Transverse colon (tissue), 4 donors: Measurements from ENCODE around the gene ELANE.
A peak's percentile ranks its signal among the peaks of the same experiment; 100 is the strongest.

Experiments
- CTCF ChIP-seq, 5 experiments: fragments of 200-600 bp in 3 of 5; fragments of 450-650 bp in 2 of 5; sonication (generic) in 3 of 5; IDR thresholded peaks; 1 replicate in 2 of 5; 2 replicates in 3 of 5; pipeline ENCODE4 v1.5.1; 2016 to 2017; ENCODE audit warnings: antibody characterized with exemption in 5 of 5, inconsistent platforms in 3 of 5, mild to moderate bottlenecking in 2 of 5, moderate library complexity in 1 of 5
- EP300 ChIP-seq: sonication (generic); formaldehyde crosslinking; IDR thresholded peaks from one replicate; pipeline ENCODE4 v1.6.1; 2017; ENCODE audit warnings: antibody characterized with exemption, low read depth
- POLR2A ChIP-seq: fragments of 450-650 bp; IDR thresholded peaks from one replicate; pipeline ENCODE4 v1.6.1; 2016; ENCODE audit warnings: antibody characterized with exemption, mild to moderate bottlenecking, moderate library complexity
- POLR2AphosphoS5 ChIP-seq, 3 donors: sonication (generic); formaldehyde crosslinking; IDR thresholded peaks; one replicate each; pipeline ENCODE4 v1.6.1; 2016; ENCODE audit warnings: antibody characterized with exemption in 3 of 3

- TF ChIP-seq CTCF (IDR thresholded peaks at IDR 0.05) = no peak
- no peak for TF ChIP-seq POLR2A
- no peak for TF ChIP-seq EP300
- TF ChIP-seq POLR2AphosphoS5 (IDR thresholded peaks at IDR 0.05) = peak in 1 of 3 donors; percentile 9
Measured at GRCh38 chr19:810883-811489, 41.1 kb upstream of the ELANE start.
